Vagina (tissue), 2 donors: ENCODE data around the gene ZSWIM4.

Source experiments
- CTCF ChIP-seq, 3 experiments: fragments of 450-650 bp in 2 of 3; fragments of 200-600 bp in 1 of 3; sonication (generic) in 1 of 3; IDR thresholded peaks; one replicate each; pipeline ENCODE4 v1.5.1; 2017 to 2019; ENCODE audit warnings: antibody characterized with exemption in 3 of 3, mild to moderate bottlenecking in 2 of 3, moderate library complexity in 2 of 3
- POLR2A ChIP-seq, 2 donors: fragments of 450-650 bp; IDR thresholded peaks; one replicate each; pipeline ENCODE4 v1.6.1; 2017; ENCODE audit warnings: antibody characterized with exemption in 2 of 2, mild to moderate bottlenecking in 2 of 2, moderate library complexity in 2 of 2

GRCh38 chr19:13797870-13798269 is 2.6 kb downstream of the ZSWIM4 start:
- TF ChIP-seq CTCF (IDR thresholded peaks at IDR 0.05) (no peak), POLR2A (IDR thresholded peaks at IDR 0.05) (no peak)
